Measurements from ENCODE around the gene NEK1. TPM values are rescaled to one million over a fixed set of nuclear protein-coding genes. Genes with fewer than 3 reads are reported as not detected.

NEK1 gene
- total RNA-seq, 4 donors from 2014 or later: 6.0 to 11.1 (median 6.7) TPM

DNA sequence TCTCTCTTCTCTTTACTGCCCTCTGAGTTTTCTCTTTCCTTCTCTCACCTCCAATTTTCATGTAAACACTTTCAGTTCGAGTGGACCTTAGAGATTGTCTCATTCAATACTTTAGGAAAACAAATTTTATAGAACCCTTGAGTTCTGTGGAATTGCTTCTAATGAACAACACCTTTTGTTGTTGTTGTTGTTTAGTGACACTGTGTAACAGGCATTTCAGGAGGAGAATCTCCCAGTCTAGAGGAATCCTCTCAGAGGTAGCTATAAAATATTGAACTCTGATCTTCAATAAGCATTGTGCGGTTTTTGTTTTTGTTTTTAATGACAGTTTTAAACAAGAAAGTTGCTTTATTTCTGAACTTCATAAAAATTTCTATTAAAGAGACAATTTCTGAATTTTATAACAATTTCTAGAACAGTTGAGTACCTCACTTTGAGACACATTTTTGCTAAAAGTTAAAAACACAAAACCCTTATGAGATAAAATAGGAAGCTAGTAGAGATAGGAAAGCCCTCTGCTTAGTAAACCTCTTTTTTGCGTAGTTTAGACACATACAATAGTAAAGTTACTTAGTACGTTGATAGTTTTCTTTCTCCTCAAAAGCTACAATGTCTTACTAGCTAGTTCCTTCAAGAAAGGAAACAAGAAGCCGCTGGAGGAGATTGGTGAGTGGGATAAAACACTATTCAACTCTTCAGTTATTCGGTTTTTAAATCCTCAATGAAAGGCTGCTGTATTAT is 46.8 kb upstream of the NEK1 start:
- H3K4me1 ChIP-seq: peaks cover 38% of the 10 kb centered on the region
- peak overlapping the region; percentile 89 for H3K27ac ChIP-seq
- H3K9me3 ChIP-seq: no peaks in the 10 kb centered on the region
- H3K36me3 ChIP-seq: no peaks in the 10 kb centered on the region
- no peaks in the 10 kb centered on the region for H3K27me3 ChIP-seq
- DNase-seq (ENCODE audit: low spot score in 2 of 2): no peak
- 67% methylated on average over 6 of the region's 6 CpGs for WGBS
- TF ChIP-seq POLR2AphosphoS5 (IDR thresholded peaks at IDR 0.05) (no peak), POLR2A (IDR thresholded peaks at IDR 0.05) (no peak), EP300 (IDR thresholded peaks at IDR 0.05) (no peak)
- TF ChIP-seq, protein P1, sequence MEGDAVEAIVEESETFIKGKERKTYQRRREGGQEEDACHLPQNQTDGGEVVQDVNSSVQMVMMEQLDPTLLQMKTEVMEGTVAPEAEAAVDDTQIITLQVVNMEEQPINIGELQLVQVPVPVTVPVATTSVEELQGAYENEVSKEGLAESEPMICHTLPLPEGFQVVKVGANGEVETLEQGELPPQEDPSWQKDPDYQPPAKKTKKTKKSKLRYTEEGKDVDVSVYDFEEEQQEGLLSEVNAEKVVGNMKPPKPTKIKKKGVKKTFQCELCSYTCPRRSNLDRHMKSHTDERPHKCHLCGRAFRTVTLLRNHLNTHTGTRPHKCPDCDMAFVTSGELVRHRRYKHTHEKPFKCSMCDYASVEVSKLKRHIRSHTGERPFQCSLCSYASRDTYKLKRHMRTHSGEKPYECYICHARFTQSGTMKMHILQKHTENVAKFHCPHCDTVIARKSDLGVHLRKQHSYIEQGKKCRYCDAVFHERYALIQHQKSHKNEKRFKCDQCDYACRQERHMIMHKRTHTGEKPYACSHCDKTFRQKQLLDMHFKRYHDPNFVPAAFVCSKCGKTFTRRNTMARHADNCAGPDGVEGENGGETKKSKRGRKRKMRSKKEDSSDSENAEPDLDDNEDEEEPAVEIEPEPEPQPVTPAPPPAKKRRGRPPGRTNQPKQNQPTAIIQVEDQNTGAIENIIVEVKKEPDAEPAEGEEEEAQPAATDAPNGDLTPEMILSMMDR (IDR thresholded peaks at IDR 0.05): no peak
- peak overlapping the region; percentile 54 for H3K4me3 ChIP-seq

DNA sequence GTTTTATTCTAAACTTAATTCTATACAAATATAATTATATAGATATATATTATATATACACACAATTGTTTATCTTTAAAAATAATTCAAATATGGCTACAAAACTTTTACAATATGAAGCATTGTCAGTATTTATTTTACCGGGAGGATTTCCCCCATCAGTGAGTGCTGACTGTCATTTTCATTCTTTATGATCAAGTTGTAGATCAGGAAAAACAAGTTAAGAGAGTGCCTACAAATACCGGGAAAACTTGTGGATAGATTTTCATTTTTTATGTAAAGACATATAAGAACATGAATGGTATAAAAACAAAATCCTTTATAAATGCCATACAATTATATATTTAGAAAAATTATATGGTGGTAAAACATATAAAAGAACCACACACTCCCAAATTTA is 45.8 kb upstream of the NEK1 start:
- Histone ChIP-seq H3K27me3 (no peaks in the 10 kb centered on the region), H3K36me3 (no peaks in the 10 kb centered on the region), H3K27ac (no peak overlapping the region), H3K4me1 (peaks cover 34% of the 10 kb centered on the region), H3K9me3 (no peaks in the 10 kb centered on the region), H3K4me3 (no peak overlapping the region)
- DNase-seq (ENCODE audit: low spot score in 2 of 2): no peak
- WGBS: 50% methylated on average over 2 of the region's 2 CpGs
- TF ChIP-seq POLR2A (IDR thresholded peaks at IDR 0.05) (no peak), EP300 (IDR thresholded peaks at IDR 0.05) (no peak), POLR2AphosphoS5 (IDR thresholded peaks at IDR 0.05) (no peak)
- TF ChIP-seq, protein P1 (IDR thresholded peaks at IDR 0.05): no peak

DNA sequence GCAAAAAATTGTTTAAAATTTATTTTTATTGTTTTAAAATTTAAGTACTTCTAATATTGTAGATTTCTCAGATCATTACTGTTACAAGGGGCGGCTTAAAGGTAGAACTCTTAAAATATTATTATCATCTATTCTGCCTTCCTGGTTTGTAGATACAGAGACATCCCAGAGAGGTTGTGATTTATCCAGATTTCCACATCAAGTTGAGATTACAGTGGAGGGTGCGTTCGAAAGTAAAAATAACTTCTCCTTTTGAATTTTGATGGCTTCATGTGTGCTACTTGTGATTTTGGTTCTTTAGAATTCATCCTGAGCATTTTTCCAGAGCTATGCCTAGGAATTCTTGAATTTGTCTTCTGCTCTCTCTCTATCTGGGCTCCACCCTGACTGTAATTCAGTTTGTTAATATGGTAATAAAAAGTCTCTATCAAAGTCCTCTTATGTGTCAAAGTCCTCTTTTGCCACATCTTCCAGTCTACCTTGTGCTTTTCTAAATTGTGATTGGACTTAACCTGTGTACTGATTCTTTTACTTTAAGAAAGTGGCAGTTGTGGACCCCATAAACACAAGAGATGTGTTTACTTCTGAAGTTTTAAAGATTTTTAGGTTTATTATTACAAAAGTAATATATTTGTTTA is 45.2 kb upstream of the NEK1 start:
- Histone ChIP-seq H3K27ac (no peak overlapping the region), H3K36me3 (no peaks in the 10 kb centered on the region), H3K4me1 (peaks cover 34% of the 10 kb centered on the region), H3K27me3 (no peaks in the 10 kb centered on the region), H3K4me3 (no peak overlapping the region), H3K9me3 (no peaks in the 10 kb centered on the region)
- no peak for DNase-seq (ENCODE audit: low spot score in 2 of 2)
- TF ChIP-seq, protein P1 (IDR thresholded peaks at IDR 0.05): no peak
- TF ChIP-seq POLR2A (IDR thresholded peaks at IDR 0.05) (no peak), POLR2AphosphoS5 (IDR thresholded peaks at IDR 0.05) (no peak), EP300 (IDR thresholded peaks at IDR 0.05) (no peak)
- 90% methylated on average over 3 of the region's 3 CpGs for WGBS

DNA sequence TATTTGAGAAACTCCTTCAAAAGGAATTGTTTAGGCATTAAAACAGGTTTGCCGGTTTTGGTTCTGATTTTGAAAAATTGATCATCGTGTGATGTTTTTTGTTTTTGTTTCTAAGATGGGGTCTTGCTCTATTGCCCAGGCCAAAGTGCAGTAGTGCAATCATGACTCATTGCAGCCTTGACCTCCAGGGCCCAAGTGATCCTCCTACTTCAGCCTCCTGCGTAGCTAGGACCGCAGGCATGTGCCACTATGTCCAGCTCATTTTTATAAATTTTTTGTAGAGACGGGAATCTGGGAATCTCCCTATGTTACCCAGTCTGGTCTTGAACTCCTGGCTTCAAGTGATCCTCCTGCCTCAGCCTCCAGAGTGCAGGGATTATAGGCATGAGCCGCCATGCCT is 43.0 kb upstream of the NEK1 start:
- Histone ChIP-seq H3K27me3 (no peaks in the 10 kb centered on the region), H3K4me1 (peaks cover 23% of the 10 kb centered on the region), H3K36me3 (no peaks in the 10 kb centered on the region), H3K9me3 (no peaks in the 10 kb centered on the region), H3K27ac (no peak overlapping the region), H3K4me3 (no peak overlapping the region)
- TF ChIP-seq, protein P1 (IDR thresholded peaks at IDR 0.05): no peak
- TF ChIP-seq POLR2AphosphoS5 (IDR thresholded peaks at IDR 0.05) (no peak), EP300 (IDR thresholded peaks at IDR 0.05) (no peak), POLR2A (IDR thresholded peaks at IDR 0.05) (no peak)
- no peak for DNase-seq (ENCODE audit: low spot score in 2 of 2)
- 98% methylated on average over 6 of the region's 6 CpGs for WGBS

DNA sequence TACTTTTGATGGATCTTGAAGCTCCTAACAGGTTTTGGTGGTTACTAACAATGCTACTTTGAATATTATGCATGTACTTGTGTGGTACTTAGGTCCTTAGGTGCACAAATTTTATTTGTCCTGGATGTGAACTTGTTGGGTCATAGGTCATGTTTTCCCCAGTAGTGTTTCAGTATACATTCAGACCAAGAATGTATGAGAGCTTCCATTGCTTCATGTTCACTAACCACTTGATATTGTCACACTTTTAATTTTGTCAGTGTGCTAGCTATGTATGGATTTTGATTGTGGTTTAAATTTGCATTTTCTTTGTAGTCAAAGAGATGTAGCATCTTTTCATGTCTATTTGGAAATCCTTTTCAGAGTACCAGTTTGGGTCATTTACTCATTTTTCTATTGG is 40.2 kb upstream of the NEK1 start:
- Histone ChIP-seq H3K4me3 (no peak overlapping the region), H3K4me1 (peaks cover 7% of the 10 kb centered on the region), H3K27ac (no peak overlapping the region), H3K27me3 (no peaks in the 10 kb centered on the region), H3K36me3 (no peaks in the 10 kb centered on the region), H3K9me3 (no peaks in the 10 kb centered on the region)
- DNase-seq (ENCODE audit: low spot score in 2 of 2): no peak
- TF ChIP-seq EP300 (IDR thresholded peaks at IDR 0.05): no peak
- TF ChIP-seq POLR2AphosphoS5 (IDR thresholded peaks at IDR 0.05): no peak

Measured in suprapubic skin (tissue), 4 donors.